Neural cell (in vitro differentiated cells): ENCODE results near the gene SNAPIN. TPM values are rescaled to one million over a fixed set of nuclear protein-coding genes. Genes with fewer than 3 reads are reported as not detected.

Experiments
- H2AFZ ChIP-seq: fragments of 200-600, 300-800 bp; sonication (generic), shearing (Covaris generic); 2 replicates; pipeline ENCODE4 v1.6.0; 2014; ENCODE audit warnings: low read depth, mild to moderate bottlenecking, antibody characterized with exemption, low read length, moderate library complexity
- H3F3A ChIP-seq: fragments of 200-600 bp; shearing (Covaris generic); 2 replicates; pipeline ENCODE4 v1.6.1; 2016; ENCODE audit warnings: mild to moderate bottlenecking, moderate library complexity, mixed read lengths, antibody characterized with exemption, low read length; ENCODE audit not compliant: insufficient read depth, poor library complexity, severe bottlenecking
- H3K27ac ChIP-seq: fragments of 200-600, 300-800 bp; sonication (generic), shearing (Covaris generic); 2 replicates; pipeline ENCODE4 v1.5.1; 2014; ENCODE audit warnings: mild to moderate bottlenecking, low read length, moderate library complexity
- H3K27me3 ChIP-seq: fragments of 300-800, 200-600 bp; sonication (generic), shearing (Covaris generic); 2 replicates; pipeline ENCODE4 v1.6.0; 2014; ENCODE audit warnings: mild to moderate bottlenecking, low read depth, low read length, moderate library complexity; ENCODE audit not compliant: insufficient read depth
- H3K36me3 ChIP-seq: fragments of 300-800, 200-600 bp; sonication (generic), shearing (Covaris generic); 2 replicates; pipeline ENCODE4 v1.5.1; 2014; ENCODE audit warnings: mild to moderate bottlenecking, antibody characterized with exemption, low read length, moderate library complexity; ENCODE audit not compliant: insufficient read depth
- H3K4me2 ChIP-seq: fragments of 300-800, 200-600 bp; sonication (generic), shearing (Covaris generic); 2 replicates; pipeline ENCODE4 v1.6.0; 2014; ENCODE audit warnings: mild to moderate bottlenecking, low read length
- H3K4me3 ChIP-seq: fragments of 300-800, 200-600 bp; sonication (generic), shearing (Covaris generic); 2 replicates; pipeline ENCODE4 v1.5.1; 2014; ENCODE audit warnings: mild to moderate bottlenecking, low read length, moderate library complexity
- H3K79me2 ChIP-seq: fragments of 200-600 bp; shearing (Covaris generic); replicated peaks from 2 replicates; pipeline ENCODE4 v1.6.0; 2014; ENCODE audit warnings: mild to moderate bottlenecking, low read length, moderate library complexity; ENCODE audit not compliant: insufficient read depth
- H3K9ac ChIP-seq: fragments of 300-800, 200-600 bp; sonication (generic), shearing (Covaris generic); 2 replicates; pipeline ENCODE4 v1.6.1; 2016; ENCODE audit warnings: mild to moderate bottlenecking, low read length, mixed read lengths
- H3K9me2 ChIP-seq: fragments of 200-600 bp; shearing (Covaris generic); 2 replicates; pipeline ENCODE4 v1.6.1; 2016; ENCODE audit warnings: mild to moderate bottlenecking, low read length, mixed read lengths; ENCODE audit not compliant: insufficient read depth
- H3K9me3 ChIP-seq: fragments of 200-600, 300-800 bp; sonication (generic), shearing (Covaris generic); 2 replicates; pipeline ENCODE4 v1.6.1; 2016; ENCODE audit warnings: mild to moderate bottlenecking, mixed run types, low read length, moderate library complexity, mixed read lengths
- H4K20me1 ChIP-seq: fragments of 200-600 bp; shearing (Covaris generic); 2 replicates; pipeline ENCODE4 v1.6.1; 2016; ENCODE audit warnings: mild to moderate bottlenecking, mixed run types; ENCODE audit not compliant: insufficient read depth
- CTCF ChIP-seq: fragments of 450-650 bp; IDR thresholded peaks from 2 replicates; pipeline ENCODE4 v1.5.1; 2014; ENCODE audit warnings: antibody characterized with exemption, mild to moderate bottlenecking, moderate library complexity; ENCODE audit not compliant: poor library complexity, severe bottlenecking
- EP300 ChIP-seq: fragments of 450-650 bp; conservative IDR thresholded peaks from 2 replicates; pipeline ENCODE4 v1.6.1; 2014; ENCODE audit warnings: antibody characterized with exemption, mild to moderate bottlenecking, moderate library complexity; ENCODE audit not compliant: poor library complexity, severe bottlenecking
- EZH2 ChIP-seq: fragments of 200-600, 300-800 bp; shearing (Covaris generic), sonication (generic); IDR thresholded peaks from 2 replicates; pipeline ENCODE4 v1.6.1; 2014; ENCODE audit warnings: antibody characterized with exemption, low read length, borderline replicate concordance, mild to moderate bottlenecking; ENCODE audit not compliant: insufficient read depth, poor library complexity, severe bottlenecking
- POLR2AphosphoS5 ChIP-seq: IDR thresholded peaks from 2 replicates; pipeline ENCODE4 v1.6.1; 2012
- RAD21 ChIP-seq: fragments of 450-650 bp; conservative IDR thresholded peaks from 2 replicates; pipeline ENCODE4 v1.6.1; 2014; ENCODE audit warnings: antibody characterized with exemption, mild to moderate bottlenecking, moderate library complexity
- REST ChIP-seq: IDR thresholded peaks from 2 replicates; pipeline ENCODE4 v1.6.1; 2012; ENCODE audit warnings: borderline replicate concordance
- SMC3 ChIP-seq: fragments of 450-650 bp; conservative IDR thresholded peaks from 2 replicates; pipeline ENCODE4 v1.6.1; 2014; ENCODE audit warnings: antibody characterized with exemption, mild to moderate bottlenecking, moderate library complexity; ENCODE audit not compliant: poor library complexity
- polyA plus RNA-seq: library from polyadenylated mRNA; depleted of rRNA; stranded (reverse); fragments of >200 nt; gene quantifications from 2 replicates; pipeline ENCODE4 v1.2.3, GENCODE V29; 2014

The SNAPIN gene
- polyA plus RNA-seq, 1 donor from 2014 or later = 100.0 TPM

GRCh38 chr1:153631047-153632022 is 27.2 kb upstream of the SNAPIN start:
- Histone ChIP-seq H3K9ac (no peak overlapping the region), H4K20me1 (no peaks in the 10 kb centered on the region), H2AFZ (no peak overlapping the region), H3K9me3 (no peaks in the 10 kb centered on the region), H3K4me2 (no peak overlapping the region), H3K9me2 (no peaks in the 10 kb centered on the region), H3K79me2 (peaks cover 23% of the 10 kb centered on the region), H3K27me3 (no peaks in the 10 kb centered on the region), H3K36me3 (peaks cover under 1% of the 10 kb centered on the region), H3K27ac (no peak overlapping the region), H3F3A (no peaks in the 10 kb centered on the region), H3K4me3 (no peak overlapping the region)
- TF ChIP-seq EZH2 (no peak), RAD21 (no peak), CTCF (no peak), POLR2AphosphoS5 (no peak), EP300 (no peak), REST (no peak)

- H3K9ac ChIP-seq = no peak overlapping the region
- H3K79me2 ChIP-seq = peaks cover 31% of the 10 kb centered on the region
- H3K9me2 ChIP-seq = no peaks in the 10 kb centered on the region
- H3K27me3 ChIP-seq = no peaks in the 10 kb centered on the region
- H2AFZ ChIP-seq = no peak overlapping the region
- no peaks in the 10 kb centered on the region for H4K20me1 ChIP-seq
- no peak overlapping the region for H3K4me2 ChIP-seq
- peaks cover 8% of the 10 kb centered on the region for H3K36me3 ChIP-seq
- TF ChIP-seq SMC3 (no peak), EZH2 (no peak)
- H3K4me3 ChIP-seq = peak overlapping the region; percentile 79
- H3K27ac ChIP-seq = no peak overlapping the region
- no peaks in the 10 kb centered on the region for H3F3A ChIP-seq
- H3K9me3 ChIP-seq = no peaks in the 10 kb centered on the region
Measured at GRCh38 chr1:153633161-153633753, 25.2 kb upstream of the SNAPIN start.
